Erythroblast (primary cell): ENCODE results near the gene ABCA1.
"Not testable (repeated sequence)": the region's sequence is repeated elsewhere in the genome, so short reads cannot be mapped to it uniquely, and the experiment has no call there.

Source experiments
- GATA1 ChIP-seq: IDR thresholded peaks from 2 replicates; pipeline ENCODE4 v1.6.1; 2011; ENCODE audit warnings: low read depth, mild to moderate bottlenecking, control low read depth, low read length, moderate library complexity
- POLR2A ChIP-seq: IDR thresholded peaks from 2 replicates; pipeline ENCODE4 v1.6.1; 2011; ENCODE audit warnings: mild to moderate bottlenecking, low read length

DNA sequence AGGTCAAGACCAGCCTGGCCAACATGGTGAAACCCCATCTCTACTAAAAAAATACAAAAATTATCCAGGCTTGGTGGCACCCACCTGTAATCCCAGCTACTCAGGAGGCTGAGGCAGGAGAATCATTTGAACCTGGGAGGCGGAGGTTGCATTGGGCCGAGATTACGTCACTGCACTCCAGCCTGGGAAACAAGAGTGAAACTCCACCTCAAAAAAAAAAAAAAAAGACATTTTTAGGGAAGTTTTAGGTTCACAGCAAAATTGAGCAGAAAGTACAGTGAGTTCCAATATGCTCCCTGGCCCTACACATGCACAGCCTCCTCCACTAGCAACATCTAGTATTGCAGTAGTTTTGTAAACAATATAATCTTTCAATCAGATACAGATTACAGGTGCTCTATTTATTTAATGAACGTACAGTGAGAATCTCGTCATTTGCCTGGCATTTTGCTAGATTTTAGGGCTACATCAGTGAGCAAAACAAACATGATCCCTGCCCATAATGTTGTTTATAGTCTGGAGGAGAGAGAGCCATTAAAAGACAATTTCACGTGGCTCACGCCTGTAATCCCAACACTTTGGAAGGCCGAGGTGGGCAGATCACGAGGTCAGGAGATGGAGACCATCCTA, 48.1 kb upstream of the ABCA1 start:
- TF ChIP-seq POLR2A, GATA1: not testable (repeated sequence)
